22Rv1 (cell line): ENCODE results near the gene OAF.

Experiments
- H3K27ac ChIP-seq: fragments of 450-650 bp; 2 replicates; pipeline ENCODE4 v1.5.1; 2017
- ZFX ChIP-seq: fragments of 450-650 bp; IDR thresholded peaks from 2 replicates; pipeline ENCODE4 v1.6.1; 2017; ENCODE audit warnings: antibody characterized with exemption, borderline replicate concordance
- TF ChIP-seq, protein P1 (sequence below): fragments of 450-650 bp; IDR thresholded peaks from 2 replicates; pipeline ENCODE4 v1.5.1; 2017; ENCODE audit warnings: mild to moderate bottlenecking

Gene OAF

DNA sequence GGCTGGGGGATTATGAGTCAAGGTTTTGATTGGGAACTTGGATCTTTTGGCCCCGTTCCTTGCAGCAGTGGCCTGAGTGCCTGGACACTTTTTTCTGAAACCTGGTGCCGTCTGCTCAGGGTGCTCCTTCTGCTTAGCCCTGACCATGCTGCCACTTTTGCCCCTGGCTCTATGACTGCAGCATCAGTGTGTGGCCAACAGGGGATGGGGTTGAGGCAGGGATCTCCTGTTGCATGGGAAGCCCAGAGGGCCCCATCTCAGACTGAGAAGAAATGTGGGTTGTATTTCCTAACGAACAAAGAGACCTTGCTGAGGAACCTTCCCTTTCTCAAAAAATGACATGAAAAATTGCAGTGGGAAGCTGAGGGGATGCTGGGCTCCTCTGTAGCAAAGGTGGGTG is 47.8 kb downstream of the OAF start:
- no peak overlapping the region for H3K27ac ChIP-seq
- TF ChIP-seq, protein P1, sequence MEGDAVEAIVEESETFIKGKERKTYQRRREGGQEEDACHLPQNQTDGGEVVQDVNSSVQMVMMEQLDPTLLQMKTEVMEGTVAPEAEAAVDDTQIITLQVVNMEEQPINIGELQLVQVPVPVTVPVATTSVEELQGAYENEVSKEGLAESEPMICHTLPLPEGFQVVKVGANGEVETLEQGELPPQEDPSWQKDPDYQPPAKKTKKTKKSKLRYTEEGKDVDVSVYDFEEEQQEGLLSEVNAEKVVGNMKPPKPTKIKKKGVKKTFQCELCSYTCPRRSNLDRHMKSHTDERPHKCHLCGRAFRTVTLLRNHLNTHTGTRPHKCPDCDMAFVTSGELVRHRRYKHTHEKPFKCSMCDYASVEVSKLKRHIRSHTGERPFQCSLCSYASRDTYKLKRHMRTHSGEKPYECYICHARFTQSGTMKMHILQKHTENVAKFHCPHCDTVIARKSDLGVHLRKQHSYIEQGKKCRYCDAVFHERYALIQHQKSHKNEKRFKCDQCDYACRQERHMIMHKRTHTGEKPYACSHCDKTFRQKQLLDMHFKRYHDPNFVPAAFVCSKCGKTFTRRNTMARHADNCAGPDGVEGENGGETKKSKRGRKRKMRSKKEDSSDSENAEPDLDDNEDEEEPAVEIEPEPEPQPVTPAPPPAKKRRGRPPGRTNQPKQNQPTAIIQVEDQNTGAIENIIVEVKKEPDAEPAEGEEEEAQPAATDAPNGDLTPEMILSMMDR: no peak
- no peak for TF ChIP-seq ZFX

DNA sequence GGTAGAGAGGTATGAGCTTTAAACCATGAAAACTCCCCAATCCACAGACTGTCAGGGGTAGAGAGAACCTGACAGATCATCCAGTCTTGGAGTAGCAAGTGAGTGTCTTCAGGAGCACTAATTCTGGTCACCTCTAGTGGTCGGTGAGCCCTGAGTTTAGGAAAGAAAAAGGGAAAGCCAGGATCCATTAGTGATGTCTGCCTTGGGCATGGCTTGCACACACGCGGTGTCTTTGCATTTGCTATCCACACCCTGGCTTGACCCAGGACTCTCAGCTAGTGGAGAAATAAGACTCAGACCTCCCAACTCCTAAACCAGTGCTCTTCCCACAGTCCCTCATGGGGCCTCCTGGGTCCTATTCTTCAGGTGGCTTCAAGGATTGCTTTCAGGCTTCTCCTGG is 48.4 kb downstream of the OAF start:
- TF ChIP-seq, protein P1: no peak
- no peak for TF ChIP-seq ZFX
- H3K27ac ChIP-seq: no peak overlapping the region

DNA sequence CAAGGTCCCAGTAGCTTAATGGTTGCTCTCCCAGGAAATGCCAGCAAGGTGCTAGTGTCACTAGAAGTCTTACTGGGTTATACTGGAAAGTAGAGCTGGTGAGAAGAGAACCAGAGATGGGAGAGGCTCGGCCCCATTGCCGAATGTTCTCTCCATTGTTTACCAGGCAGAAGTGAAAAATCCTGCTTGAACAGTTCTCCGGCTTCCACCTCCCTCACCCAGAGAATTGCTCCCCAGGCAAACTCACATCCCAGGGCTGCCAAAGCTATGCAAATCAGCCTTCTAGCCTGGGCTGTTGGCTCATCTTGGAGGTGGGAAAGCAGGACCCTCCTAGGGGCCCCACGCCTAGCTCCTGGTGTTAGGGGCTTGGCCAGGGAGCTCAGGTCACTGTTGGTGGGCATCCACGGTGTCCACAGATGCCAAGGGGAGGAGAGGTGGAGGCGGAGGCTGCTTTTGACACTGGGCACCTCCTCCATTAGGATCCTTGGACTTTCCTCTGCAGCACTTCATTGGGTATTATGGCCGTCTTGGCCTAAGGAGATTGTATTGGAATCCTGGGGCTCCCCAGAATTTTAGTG is 49.2 kb downstream of the OAF start:
- no peak for TF ChIP-seq ZFX
- TF ChIP-seq, protein P1: no peak
- no peak overlapping the region for H3K27ac ChIP-seq

DNA sequence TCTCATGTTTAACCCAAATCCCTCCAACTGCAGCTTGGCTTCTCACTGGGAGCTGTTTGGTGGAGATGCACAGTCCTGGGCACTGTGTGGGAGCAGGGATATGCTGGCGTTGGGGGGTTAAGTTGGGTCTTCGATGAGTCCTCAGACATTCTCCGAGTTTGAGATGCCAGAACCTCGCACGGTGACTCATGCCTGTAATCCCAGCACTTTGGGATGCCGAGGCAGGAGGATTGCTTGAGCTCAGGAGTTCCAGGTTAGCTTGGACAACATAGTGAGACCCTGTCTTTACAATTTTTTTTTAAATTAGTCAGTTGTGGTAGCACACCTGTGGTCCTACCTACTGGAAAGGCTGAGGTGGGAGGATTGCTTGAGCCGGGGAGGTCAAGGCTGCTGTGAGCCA is 49.8 kb downstream of the OAF start:
- no peak overlapping the region for H3K27ac ChIP-seq

DNA sequence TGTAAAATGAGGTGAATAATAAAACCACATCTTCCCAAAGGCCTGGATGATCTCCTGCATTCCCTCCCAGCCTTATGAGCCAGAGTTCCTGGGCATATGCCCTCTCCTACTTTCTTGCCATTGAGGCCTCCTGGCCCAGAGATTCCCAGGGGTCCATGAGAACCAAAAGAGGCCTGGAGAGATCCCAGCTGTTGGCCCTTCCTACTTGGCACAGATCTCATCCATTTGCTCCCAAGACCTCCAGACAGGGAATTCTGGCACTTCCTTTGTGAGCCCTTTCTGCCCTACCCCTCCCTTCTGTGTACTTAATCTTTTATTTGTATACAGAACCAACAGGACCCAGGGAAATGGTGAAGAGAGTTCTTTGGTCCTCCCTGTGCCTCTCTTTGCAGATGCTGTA is 50.5 kb downstream of the OAF start:
- no peak overlapping the region for H3K27ac ChIP-seq
- TF ChIP-seq, protein P1: no peak
- no peak for TF ChIP-seq ZFX

More for the DNA sequence above, 49.8 kb downstream of the OAF start:
- no peak for TF ChIP-seq ZFX
- TF ChIP-seq, protein P1: no peak

DNA sequence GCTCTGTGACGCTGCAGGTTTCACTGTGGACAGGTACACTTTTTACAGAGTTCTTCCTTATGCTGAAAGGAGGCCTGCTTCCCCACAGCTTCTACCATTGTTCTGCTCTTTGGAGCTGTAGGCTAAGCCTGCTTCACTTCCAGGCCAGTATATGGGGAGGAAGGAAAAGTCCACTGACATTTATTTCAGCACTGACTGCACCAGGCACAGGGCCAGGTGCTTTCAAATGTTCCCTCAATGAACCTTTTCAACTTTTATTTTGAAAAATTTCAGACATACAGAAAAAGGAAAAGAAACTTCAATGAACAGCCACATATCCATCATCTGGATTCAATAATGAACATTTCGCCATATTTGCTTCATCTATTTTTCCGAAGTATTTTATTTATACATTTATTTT is 51.1 kb downstream of the OAF start:
- TF ChIP-seq, protein P1: no peak
- TF ChIP-seq ZFX: no peak
- no peak overlapping the region for H3K27ac ChIP-seq

DNA sequence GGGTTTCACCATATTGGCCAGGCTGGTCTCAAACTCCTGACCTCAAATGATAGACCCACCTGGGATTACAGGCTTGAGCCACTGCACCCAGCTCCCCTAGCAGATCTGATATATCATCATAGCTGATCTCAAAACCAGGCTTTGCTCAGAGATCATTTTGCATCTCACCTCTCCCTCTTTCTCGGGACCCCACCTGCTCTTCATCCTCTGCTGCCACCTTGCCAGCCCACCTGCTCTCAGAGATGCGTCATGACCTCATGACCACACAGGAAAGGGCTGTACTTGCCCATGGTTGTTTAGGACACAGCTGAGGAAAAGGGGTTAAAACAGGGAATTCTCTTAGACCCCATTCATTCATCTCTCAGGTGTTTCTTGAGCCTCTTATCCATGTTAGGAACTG is 56.5 kb downstream of the OAF start:
- no peak for TF ChIP-seq ZFX
- TF ChIP-seq, protein P1: no peak

More for the DNA sequence above, 56.5 kb downstream of the OAF start:
- H3K27ac ChIP-seq: no peak overlapping the region
